GM18861 (cell line): ENCODE data around the gene NEMP2.
A peak's percentile ranks its signal among the peaks of the same experiment; 100 is the strongest.

ENCODE experiments used
- ATAC-seq: cut with Tn5 transposase; IDR thresholded peaks from one replicate; pipeline ENCODE4 v1.9.1; 2021; ENCODE audit not compliant: unreplicated experiment

Gene NEMP2

GRCh38 chr2:190534310-190535120 lies at the start of gene NEMP2:
Gene NEMP2 (minus strand): TSS chr2:190534722. CDS start chr2:190534655, 67 bp downstream.
- peak; percentile 65 for ATAC-seq

GRCh38 chr2:190583507-190584337 lies 49.2 kb upstream of the NEMP2 start:
- ATAC-seq = peak; percentile 64

GRCh38 chr2:190582736-190583506 lies 48.4 kb upstream of the NEMP2 start:
- peak; percentile 61 for ATAC-seq

DNA sequence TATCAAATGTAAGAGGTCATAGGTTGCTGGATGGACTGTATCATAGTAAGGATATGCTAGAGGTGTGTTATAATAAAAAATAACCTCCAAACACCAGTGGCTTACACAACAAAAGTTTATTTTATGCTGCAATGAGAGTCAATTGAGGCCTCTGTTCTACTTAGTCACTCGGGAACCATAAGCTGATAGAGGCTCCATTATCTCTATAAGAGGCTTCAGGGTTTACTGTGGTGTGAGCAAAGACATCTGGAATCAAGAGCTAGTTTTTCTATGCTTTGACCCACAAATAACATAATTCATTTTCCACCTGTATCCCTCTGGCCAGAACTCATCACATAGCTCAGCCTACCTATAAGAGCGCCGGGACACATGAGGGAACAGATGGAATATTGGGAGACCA lies 47.5 kb upstream of the NEMP2 start:
- ATAC-seq = no peak

DNA sequence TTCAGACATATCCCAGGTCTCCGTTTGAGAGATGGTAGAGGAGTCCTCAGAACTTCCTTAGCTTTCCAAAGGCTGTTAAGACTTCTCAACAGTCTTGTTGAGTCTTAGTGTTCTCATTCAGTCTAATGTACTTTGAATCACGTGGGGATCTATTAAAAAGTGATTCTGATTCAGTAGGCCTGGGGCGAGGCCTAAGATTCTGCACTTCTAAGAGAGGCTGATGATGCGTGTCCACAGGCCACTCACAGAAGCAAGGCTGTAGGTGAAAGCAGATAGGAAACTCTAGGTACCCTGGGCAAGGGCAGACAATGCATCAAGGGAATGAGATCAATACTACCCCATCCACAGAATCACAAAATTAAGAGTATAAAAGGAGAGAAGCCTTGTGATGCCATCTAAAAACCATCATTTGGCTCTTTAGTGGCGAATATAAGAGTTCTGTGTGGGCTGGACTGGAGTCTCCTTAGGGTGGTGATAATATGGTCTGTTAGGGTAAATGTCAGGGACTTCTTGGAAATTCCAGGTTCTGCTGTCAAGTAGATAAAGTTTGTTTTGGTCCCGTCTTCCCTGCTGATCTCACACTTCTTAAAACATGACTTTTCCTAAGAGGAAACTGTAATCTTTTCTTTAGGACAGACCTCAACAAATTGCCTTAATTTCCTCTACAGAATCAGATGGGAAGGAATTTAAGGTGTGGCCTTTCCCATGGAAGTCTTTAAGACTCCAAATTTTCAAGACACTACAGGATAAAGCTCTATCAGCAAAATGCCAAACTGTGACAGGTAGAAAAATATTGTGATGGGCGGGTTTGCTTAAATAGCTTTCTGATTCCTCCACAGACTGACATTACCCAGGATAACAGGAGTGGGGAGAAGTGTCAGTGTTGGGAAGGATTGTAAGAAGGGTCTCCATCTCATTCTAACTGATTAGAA lies 45.7 kb upstream of the NEMP2 start:
- no peak for ATAC-seq

GRCh38 chr2:190579058-190579410 lies 44.5 kb upstream of the NEMP2 start:
- no peak for ATAC-seq

DNA sequence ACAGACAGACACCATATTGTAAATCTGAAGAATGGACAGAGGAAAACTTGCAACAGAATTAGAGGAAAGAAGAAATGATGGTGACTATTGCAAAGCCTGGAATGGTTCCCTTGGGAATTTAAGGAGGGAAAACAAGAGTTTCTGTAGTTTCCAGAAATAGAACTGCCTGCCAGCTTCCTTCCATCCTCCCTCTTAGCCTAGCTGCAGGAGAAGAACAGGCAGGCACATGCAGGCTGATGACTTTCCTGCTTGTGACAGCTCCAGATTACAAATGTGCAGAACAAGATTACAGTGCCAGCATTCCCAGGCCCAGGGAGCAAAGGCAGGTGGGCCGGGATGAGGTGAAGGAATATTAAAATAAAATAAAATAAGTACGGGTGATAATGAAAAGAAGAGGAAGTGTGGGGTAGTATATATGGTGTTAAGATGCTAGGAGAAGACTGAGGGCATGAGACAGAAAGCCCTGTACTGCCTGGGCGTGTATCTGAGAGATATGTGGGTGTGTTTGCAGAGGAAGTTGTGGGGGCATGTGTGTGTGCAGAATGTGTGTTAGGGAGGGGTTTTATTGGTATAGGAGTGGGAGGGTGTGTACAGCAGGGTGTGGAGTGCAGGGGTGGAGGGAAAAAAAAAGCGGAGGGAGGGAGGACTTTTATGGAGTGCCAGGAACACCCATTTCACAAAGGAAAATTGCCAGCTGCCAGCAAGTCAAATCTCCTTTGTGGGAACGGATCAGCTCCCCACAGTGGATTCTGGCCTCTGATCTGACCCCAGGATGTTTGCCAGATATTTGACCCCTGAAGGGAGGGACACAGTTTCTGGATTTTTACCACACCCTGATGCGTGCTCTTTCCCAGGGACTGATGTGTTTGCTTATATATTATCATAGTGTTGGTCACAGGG lies 43.9 kb upstream of the NEMP2 start:
- ATAC-seq = no peak

- ATAC-seq = no peak
Observed at GRCh38 chr2:190576573-190576972, 42.1 kb upstream of the NEMP2 start.

GRCh38 chr2:190575263-190575662 lies 40.7 kb upstream of the NEMP2 start:
- no peak for ATAC-seq

DNA sequence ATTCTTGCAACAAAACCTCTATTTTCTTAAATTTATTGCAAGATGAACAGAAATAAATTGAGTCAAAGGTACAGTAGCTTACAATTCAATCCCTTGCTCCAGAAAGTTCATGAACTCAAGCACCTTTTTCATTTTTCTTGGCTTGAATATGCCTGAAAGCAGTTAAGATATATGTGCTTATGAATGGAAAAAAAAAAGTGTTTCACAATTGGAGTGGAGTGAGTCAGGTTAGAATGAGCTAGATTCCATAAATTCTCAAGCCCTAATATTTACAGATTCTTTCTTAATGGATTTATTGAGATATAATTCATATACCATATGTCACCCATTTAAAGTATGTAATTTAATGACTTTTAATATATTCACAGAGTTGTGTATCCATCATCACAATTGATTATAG lies 39.6 kb upstream of the NEMP2 start:
- no peak for ATAC-seq

- no peak for ATAC-seq
Observed at GRCh38 chr2:190572246-190572645, 37.7 kb upstream of the NEMP2 start.

- ATAC-seq = no peak
Observed at GRCh38 chr2:190571686-190572085, 37.2 kb upstream of the NEMP2 start.

DNA sequence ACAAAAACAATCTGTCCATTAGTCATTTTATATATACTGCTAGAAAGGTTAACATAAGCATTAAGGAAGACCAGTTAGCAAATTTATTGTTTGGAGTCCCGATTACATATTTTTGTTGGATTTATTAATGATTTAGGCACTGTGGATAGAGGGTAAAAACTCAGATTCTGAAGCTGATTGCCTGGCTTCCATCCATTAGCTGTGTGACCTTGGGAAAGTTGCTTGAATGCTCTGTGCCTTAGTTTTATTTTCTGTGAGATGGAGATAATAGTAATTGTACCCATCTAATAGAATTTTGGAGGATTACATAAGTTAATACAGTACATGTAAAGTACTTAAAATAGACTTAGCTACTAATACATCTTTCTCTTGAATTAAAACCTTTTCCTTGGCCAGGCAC lies 36.3 kb upstream of the NEMP2 start:
- no peak for ATAC-seq

DNA sequence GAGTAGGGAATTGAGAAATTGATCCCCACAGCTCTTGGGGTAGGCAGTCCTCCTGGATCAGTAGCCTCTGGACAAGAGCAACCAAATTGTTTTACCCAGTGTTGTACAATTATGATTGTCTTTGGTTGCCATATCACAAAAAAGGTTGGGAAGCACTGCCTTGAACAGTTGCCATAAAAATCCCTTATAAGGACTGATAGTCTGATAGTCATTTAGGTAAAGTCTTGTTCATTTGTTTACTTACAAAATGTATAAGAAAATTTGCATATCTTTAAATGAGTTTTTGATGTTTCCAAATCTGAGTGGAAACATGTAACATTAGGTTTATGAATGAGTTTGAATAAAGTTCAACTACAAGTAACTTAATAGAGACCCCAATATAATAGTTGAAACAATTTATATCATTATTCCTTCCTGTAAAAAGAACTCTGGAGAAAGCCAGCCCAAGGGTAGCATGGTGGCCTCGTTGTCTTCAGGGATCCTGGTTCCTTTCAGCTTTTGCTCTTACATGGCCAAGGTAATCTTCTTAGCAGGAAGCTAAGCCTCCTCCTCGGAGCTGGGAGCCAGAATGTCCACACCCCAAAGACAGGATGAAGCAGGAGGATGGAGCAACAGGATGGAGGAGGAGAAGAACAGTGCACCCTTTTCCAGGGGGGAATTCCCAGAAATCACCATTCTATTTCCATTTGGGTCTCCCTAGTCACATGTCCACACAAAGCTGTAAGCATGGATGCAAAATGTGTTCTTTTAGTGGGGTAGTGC lies 35.7 kb upstream of the NEMP2 start:
- ATAC-seq = no peak

DNA sequence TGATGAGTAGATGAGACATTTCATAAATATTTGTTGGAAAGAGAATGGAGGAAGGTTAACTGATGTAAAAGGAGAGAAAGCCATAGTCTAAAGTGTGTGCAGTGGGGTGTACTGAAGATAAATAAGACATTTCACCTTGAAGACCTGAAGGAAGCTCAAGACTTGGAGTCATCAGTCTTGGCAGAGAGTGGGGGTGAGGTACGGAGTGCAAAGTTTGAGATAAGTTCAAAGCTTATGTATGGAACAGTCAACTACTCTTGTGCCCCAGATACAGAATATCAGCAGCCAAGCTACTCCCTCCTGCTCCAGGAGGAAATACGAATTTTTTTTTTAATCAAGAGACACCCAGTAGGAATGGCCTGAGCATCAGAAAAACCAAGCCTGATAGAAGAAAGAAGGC lies 30.3 kb upstream of the NEMP2 start:
- no peak for ATAC-seq

DNA sequence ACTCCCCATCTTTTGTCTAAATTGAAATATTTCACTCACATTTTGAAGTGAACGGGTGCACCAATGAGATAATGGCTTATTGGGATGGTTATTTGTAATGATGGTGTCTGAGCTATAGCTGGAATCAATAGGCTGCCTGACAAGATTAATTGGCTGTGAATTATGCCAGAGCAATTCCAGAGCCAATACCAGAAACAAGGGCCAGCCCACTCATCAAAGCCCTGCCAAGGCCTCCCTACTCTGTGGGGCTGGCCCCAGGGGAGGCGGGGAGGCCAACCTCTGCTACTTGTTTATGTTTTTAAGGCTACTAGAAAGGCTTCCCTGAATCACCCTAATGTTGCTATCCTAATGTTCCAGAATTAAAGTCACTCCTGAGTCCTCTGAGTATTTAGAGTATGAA lies 29.1 kb upstream of the NEMP2 start:
- ATAC-seq = no peak

- ATAC-seq = no peak
Observed at GRCh38 chr2:190563109-190563508, 28.6 kb upstream of the NEMP2 start.

DNA sequence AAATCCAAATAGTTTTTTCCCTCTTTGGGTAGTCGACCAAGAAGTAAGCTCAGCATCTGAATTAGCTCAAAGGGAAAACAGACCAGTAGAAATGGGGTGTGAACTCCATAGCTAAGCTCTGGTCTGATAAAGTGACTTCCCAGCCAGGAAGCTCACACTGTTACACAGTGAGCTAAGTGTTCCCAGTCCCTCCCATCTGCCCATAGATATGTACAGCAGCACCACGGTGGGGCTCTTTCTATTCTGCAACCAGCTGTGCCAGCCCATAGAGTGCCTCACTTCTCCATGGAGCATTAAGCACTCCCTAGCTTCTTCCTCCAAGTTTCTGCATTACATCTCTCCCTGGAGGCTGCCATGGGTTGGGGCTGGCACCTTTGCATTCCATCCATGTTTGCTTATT lies 27.6 kb upstream of the NEMP2 start:
- ATAC-seq = no peak

GRCh38 chr2:190561094-190561493 lies 26.6 kb upstream of the NEMP2 start:
- no peak for ATAC-seq
